ENCODE results near the gene ELANE.
"Not testable (repeated sequence)": the region's sequence is repeated elsewhere in the genome, so short reads cannot be mapped to it uniquely, and the experiment has no call there.

Gene ELANE

DNA sequence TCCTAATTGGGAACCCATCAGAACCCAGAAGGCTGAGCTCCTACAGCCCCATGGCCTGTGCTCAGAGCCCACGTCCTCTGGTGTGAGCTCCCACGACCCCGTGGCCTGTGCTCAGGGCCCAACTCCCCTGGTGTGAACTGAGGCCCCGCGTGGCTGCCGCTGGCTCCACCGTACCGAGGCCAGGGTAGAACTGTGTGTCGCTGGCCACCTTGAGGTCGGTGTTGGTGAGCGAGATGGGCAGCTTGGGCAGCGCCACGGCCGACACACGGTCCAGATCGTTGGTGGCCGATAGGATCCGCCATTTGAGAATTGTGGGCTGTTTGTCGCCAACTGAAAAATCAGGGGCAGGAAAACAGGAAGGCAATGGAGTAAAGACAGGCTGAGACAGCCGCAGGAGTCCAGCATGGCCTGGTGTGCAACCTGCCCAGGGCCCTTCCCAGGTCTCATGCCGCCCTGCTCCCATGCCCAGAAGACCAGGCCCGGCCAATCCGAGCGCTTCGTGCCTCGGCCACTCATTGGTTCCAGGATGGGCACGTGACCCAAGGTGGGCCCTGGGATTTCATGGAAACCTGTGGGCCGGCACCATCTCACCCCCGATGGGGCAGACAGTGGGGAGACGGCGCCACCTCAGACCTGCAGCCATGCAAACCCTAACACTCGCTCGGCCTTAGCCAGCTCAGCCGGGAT is 29.4 kb downstream of the ELANE start:
- no peak for DNase-seq

DNA sequence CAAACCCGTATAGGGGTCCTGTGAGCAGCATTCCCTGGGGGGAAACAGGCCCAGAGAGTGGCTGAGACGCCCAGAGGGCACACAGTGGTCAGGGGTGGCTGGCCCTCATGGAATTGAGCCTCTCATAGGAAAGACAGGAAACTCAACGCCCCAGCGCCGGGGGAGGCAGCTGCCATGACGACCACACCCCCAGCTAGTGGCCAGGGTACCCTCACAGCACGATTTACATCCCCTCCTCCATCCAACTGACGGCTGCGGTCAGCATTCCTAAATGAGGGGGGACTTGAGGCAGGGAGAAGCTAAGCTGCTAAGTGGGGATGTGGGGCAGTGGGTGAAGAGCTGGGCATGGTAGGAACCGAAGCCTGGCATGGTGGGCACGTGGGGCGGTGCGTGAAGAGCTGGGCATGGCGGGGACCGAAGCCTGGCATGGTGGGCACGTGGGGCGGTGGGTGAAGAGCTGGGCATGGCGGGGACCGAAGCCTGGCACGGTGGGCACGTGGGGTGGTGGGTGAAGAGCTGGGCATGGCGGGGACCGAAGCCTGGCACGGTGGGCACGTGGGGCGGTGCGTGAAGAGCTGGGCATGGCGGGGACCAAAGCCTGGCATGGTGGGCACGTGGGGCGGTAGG is 30.9 kb downstream of the ELANE start:
- DNase-seq: no peak

DNA sequence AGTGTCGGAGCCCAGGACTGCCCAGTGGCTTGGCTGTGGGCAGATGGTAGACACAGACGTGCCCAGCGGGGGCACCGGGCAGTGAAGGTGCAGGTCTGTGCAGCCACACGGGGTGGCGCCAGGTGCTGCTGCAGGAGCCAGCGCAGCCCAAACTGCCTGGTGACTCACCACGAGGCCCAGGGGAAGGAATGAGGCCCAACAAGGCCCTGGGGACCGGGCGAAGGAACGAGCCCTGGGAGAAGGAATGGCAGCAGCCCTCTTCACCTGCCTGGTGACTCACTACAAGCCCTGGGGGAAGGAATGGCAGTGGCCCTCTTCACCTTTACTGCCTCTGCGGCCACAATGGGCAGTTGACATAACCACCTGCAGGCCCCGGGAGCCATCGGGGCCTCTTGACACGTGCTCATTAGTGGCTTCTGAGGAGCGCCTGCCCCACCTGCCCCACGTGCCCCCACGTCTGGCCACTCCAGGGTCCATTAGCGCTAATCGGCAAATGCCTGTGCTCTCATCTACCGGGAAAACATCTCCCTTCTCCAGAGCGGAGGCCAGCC is 31.6 kb downstream of the ELANE start:
- no peak for DNase-seq

DNA sequence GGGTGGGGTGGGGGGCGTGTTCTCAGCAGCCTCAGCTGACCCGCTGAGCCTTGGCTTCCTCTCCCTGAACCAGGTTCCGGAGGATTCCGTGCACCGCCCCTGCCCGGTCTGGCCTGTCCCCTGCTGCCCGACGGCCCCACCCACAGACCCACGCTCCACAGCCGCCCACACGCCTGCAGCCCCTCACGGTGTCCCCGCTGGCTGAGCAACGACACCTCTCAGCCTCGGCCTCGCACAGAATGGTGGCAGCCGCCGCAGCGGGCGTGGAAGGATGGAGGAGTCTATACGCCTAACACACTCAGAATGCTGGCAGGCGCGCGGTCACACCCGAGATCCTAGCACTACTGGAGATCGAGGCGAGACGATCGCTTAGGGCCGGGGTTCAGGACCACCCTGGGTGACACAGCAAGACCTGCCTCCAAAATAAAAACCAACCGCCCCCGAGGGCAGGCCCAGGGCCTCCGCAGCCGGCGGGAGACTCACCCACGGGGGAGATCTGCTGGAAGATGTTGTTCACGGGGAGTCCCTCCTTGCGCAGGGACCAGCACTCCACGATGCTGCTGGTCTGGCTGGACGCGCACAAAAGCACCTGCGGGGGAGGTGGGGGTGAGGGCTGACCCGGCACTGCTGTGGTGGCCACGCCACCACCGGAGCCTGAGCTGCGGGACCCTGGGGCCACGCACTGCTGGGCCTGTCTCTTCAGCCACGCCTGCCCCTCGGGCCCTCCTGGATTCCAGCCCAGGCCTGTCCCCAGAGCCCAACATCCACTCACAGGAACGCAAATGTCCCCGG is 32.5 kb downstream of the ELANE start:
- DNase-seq: no peak

DNA sequence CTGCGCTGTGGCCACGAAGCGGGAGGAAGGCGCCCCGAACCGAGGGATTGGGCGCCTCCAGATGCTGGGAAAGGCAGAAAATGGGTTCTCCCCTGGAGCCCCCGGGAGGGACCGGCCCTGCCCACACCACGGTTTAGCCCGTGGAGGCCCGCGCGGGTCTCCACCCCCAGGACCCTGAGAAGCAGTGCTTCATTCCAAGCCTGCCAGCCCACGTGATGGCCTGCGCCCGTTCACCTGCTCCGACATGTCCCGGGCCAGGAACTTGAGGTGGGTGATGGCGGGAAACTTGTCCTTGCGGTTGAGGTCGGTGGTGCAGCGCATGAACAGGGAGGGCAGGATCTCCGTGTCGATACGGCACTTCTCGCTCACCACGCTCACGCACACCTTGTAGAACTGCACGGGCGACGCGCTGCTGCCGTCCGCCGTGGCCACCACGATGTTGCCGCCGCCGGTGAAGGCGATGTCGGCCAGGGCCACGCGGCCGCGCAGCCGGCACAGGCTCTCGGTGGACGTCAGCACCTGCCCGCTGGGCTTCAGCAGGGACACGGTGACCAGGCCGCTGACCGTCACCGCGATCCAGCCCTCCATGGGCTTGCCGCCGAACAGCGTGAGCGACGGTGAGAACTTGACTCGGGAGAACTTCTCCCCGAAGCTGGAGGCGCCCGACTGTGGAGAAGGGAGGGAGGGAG is 33.6 kb downstream of the ELANE start:
- DNase-seq: no peak

DNA sequence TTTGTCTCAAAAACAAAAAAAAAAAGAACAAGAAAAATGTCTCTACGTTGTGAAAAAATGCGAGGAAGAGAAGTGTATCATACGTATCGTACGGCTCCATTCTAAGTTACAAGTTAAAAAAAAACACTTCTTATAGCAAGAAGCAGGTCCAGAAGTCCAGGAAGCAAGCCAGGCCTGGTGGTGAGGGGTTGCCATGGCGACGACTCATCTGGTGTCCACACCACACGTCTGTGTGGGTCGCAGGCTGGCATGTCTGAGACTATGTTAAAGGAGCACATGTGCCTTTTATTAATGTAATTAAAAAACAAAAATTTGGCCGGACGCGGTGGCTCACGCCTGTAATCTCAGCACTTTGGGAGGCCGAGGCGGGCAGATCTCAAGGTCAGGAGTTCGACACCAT is 35.0 kb downstream of the ELANE start:
- DNase-seq: no peak

DNA sequence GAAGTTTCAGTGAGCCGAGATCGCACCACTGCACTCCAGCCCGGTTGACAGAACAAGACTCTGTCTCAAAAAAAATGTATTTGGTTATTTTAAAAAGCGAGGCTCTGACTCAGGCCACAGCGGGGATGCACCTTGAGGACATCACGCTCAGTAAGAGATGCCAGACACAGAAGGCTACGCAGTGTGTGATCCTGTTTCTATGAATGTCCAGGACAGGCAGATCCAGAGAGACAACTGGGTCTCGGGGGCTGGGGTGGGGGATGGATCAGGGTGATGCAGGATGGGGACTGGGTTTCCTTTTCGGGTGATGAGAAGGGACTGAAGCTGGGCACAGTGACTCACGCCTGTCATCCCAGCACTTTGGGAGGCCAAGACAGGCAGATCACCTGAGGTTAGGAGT is 35.5 kb downstream of the ELANE start:
- no peak for DNase-seq

DNA sequence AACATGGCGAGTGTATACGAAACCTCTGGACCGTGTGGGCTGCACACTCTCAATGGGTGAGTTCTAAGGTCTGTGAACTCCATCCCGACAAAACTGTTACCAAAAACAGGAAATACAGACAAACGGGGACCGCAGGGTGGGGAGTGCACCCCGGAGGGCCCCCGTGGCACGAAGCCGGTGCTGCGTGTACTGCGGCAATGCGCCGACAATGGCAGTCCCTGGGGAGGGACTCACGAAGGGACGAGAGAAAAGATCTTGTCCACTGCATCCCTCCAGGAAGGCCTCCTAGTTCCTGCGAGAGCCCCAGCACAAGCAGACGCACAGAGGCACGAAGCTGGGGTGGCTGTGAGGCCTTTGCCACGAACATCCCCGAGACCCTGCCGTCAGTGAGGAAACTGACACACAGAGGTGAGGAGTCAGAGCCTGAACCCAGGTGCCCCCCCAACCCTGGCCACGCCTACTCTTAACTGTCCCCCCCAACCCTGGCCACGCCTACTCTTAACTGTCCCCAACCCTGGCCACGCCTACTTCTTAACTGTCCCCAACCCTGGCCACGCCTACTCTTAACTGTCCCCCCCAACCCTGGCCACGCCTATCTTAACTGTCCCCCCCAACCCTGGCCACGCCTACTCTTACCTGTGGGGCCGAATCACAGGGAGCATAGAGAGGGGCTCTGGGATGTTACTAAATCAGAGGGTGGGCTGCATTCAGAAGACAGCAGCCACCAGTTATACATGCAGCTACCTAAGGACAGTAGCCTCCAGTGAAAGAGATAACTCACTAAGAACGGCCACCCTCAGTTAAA is 36.7 kb downstream of the ELANE start:
- DNase-seq: no peak

DNA sequence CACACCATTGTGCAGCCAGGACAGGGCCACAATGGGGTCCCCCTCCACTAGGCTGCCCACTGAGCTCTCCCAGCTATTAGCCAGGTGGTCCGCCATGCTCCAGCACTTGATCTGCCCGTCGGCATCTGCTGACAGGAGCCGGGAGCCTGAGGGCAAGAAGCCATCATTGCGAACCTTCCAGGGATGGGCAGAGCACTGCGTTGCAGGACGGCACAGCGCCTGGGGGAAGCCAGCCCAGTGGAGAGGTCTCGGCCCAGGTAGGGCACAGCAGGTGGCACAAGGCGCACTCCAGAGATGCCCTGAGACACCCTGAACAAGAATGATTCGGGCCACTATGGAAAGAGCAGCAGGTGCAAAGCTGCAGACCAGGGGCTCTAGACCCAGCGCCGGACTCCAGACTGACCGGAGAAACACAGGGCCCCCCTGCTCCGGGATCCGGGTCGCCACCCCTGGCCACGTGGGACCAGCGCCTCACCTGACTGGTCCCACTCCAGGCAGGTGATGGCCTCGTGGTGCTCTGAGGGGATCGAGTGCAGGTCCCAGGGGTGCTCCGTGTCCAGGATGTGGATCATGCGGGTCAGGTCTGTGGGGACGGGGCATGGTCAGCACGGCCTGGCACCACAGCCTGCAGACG is 37.7 kb downstream of the ELANE start:
- no peak for DNase-seq

DNA sequence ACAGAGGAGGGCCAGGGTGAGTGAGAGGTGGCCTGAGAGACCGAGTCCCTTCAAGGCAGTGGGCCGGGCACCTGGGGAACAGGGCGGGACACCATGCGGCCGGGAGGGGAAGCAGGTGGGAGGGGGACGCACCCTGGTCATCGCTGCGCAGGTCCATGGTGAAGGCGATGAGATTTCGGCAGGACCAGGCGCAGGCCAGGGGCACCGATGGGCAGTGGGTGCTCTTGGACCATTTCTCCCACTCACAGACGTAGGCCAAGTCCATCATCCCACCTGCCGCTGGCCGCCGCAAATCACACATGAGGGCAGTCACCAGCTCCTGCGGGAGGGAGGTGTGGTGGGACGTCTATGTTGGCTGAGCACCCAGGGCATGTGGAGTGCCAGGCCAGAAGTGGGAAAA is 38.7 kb downstream of the ELANE start:
- no peak for DNase-seq

DNA sequence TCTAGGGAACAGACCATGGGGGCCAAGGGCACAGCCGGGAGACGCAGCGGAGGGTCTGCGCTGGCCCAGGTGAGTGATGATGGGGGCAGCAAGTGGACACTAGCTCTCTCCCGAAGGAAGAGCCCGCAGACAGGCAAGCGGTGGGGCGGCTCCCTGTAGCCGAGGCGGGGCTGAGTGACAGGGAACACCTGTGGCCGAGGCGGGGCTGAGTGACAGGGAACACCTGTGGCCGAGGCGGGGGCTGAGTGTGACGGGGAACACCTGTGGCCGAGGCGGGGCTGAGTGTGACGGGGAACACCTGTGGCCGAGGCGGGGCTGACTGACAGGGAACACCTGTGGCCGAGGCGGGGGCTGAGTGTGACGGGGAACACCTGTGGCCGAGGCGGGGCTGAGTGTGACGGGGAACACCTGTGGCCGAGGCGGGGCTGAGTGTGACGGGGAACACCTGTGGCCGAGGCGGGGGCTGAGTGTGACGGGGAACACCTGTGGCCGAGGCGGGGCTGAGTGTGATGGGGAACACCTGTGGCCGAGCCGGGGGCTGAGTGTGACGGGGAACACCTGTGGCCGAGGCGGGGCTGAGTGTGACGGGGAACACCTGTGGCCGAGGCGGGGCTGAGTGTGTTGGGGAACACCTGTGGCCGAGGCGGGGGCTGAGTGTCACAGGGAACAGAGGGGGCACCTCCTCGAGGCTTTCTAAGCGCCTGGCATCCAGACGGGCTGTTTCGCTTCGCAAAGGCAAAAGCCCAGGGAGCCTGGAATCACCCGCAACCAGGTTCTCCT is 39.5 kb downstream of the ELANE start:
- DNase-seq: not testable (repeated sequence)

DNA sequence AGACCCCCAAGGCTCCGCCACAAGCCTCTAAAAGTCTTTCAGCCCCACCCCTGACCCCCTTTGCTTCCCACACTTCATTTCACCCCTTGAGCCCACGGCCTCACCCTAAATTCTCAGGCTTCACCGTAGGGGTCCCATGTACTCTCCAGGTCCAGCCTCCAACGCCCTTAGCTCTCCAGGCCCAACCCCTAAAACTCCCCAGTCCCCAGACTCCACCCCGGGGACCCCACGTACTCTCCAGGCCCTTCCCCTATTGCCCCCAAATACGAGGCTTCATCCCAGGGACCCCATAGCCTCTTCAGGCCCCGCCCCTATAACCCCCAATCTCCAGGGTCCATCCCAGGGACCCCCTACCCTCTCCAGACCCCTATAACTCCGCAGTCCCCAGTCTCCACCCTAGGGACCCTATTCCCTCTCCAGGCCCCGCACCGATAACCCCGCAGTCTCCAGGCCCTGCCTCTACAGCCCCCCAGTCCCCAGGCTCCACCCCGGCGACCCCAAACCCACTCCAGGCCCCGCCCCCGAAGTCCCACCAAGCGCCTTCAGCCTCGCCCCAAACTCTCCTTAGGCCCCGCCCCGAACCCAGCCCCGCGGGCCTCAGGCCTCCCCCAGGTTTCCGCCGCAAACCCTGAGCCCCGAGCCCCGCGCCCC is 40.3 kb downstream of the ELANE start:
- DNase-seq: no peak

DNA sequence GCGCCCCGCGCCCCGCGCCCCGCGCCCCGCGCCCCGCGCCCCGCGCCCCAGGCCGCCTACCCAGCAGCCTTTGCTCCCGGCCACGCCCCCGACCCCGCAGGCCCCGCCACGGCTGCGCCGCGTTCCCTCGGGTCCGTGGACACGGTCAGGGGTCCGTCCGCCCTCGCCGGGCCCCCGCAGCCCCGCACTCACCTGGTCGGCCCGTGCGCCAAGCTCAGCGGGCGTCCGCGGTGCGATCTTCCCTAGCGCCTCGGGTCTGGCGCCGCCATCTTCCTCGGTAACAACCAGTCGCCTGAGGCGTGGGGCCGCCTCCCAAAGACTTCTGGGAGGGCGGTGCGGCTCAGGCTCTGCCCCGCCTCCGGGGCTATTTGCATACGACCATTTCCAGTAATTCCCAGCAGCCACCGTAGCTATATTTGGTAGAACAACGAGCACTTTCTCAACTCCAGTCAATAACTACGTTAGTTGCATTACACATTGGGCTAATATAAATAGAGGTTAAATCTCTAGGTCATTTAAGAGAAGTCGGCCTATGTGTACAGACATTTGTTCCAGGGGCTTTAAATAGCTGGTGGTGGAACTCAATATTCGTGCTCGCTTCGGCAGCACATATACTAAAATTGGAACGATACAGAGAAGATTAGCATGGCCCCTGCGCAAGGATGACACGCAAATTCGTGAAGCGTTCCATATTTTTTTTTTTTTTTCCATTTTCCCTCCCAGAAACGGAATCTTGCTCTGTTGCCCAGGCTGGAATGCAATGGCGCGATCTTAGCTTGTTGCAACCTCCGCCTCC is 41.0 kb downstream of the ELANE start, which contains the start of the genes MED16 and RNU6-9:
MED16 (minus strand) TSS at position 294 of the 796 bp plus-strand sequence. CDS start 2,056 bp downstream, outside the sequence.
RNU6-9 (plus strand) TSS at position 591 of the 796 bp plus-strand sequence.
- DNase-seq: peak; percentile 77 to 90

DNA sequence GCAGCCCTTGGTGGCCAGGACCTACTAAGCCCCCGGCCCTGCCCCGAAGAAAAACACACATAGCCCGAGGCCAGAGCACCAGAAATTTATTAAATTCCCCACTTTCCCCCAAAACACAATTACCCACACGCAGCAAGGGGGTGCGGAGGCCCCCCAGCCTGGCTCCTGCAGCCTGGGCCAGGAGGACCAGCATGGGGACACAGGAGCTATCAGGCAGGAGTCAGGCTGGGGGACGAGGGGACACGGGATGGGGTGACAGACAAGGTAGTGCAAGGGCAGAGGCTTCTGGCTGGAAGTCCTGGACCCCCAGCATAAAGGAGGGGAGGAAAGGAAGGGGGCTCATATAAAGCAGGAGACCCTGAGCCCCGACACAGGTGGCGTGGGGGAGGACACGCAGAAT is 44.3 kb downstream of the ELANE start:
- no peak for DNase-seq

DNA sequence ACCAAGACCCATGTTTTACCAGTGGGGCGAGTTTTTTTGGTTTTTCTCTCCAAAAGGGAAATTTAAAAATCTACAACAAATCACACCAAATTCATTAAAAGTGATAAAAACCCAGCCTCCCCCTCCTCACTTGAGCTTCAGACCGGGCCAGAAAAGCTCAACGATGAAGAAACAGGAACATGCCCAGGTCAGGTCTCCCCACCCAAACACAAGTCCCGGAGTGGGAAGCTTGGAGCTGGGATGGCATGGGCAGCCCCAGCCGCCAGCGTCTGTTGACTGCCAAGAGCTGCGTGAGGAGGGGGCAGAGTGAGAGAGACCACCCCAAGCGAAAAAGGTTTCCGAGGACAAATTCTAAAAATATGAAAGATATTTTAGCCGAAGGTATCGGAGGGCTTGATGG is 44.9 kb downstream of the ELANE start:
- no peak for DNase-seq

DNA sequence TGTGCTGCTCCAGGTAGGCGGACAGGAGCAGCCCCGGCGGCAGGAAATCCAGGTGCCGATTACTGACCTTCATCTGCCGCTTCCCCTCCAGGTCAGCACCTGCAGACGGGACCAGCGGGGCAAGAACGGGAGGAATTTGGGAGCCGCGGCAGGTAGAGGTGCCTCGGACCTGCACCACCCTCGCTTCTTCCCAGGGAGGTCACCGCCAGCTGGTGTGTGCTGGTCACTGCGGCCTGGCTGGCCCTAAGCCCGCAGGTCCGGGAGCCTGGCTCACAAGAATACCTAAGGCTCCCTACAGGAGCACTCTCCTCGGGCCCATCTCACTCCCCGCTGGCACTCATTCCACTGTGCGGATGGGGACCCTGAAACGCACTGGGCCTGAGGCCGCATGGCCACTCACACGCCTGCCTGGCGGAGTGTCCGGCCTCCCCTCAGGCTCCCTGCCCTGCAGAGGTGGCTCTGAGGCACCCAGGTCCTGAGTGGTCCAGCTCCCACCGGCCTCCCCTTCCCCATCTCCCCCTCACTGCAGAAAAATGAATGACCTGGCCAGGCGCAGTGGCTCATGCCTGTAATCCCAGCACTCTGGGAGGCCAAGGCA is 45.4 kb downstream of the ELANE start:
- no peak for DNase-seq

DNA sequence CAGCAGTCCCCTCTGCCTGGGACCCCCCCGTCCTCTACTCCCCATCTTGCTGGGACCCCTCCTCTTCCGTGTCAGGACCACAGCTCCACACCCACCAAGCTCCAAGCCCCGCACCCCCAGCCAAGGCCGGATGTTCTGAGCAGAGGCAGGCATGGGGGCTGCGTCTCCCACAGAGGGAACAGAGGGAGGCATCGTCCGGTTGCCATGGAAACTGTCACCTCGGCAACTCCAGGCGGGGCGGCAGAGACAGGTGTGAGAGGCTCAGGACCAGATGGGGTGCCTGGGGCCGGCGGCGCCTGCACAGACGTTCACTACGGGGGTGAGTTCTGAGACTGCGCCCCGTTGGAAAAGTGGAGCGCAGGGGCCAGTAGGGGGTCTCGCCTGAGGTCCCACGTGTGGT is 46.6 kb downstream of the ELANE start:
- DNase-seq: no peak

DNA sequence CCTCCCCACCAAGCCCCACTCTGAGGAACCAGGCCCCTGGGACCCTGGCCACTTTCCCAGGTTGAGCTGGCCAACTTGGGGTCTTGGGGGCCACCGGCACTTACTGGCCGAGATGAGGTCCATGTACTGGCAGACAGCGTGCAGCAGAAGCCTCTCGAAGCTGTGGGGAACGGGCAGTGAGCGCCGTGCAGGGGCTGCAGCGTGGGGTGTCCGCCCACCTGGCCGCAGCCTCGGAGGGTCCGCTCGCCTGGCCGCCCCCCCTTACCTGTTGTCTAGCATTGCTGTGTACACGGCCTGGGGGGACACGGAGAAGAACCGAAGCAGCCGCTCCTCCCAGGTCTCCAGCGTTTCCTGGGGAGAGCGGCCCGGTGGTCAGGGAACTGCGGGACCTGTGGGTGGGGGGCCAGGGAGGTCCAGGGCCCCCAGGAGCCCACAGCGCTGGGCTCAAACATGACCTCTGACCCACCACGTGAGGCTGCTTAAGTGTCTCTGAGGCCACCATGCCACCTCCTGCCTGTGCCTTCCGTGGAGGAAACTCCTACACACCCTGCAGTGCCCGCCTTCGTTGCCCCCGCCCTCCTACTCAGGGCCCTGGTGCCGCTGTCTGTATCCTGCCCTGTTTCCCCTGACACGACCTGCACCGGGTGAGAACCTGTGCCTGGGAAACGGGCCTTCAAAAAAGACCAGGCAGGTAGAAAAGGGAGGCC is 47.4 kb downstream of the ELANE start:
- DNase-seq: no peak

DNA sequence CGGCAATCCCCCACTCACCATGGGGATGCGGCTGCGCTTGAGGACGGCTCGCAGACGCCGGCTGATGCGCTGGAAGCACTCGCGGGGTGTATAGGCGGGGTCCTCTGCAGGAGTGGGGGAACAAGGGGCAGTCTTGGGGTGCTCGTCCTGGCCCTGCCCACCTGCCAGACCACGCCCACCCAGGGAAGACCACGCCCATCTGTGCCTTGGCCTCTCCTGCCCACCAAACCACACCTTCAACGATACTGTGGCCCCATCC is 47.9 kb downstream of the ELANE start:
- no peak for DNase-seq

Measured in bone marrow (tissue), 2 donors.